ENCODE results near the gene MSMO1.

DNA sequence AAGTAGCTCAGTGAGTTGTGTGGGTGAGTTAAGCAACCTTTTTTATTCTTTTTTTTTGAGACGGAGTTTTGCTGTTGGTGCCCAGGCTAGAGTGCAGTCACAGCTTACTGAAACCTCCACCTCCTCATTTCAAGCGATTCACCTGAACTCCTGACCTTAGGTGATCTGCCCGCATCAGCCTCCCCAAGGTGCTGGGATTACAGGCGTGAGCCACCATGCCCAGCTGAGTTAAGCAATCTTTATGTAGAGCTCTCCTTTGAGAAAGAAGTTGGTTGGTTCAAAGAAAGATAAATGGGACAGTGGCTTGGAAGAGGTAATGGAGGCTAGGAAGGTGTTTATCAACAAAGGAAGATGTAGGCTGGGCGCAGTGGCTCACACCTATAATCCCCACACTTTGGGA is 3.2 kb downstream of the MSMO1 start:
- TF ChIP-seq SUZ12 (IDR thresholded peaks at IDR 0.05; ENCODE audit: extremely low read depth, insufficient read depth, insufficient read length), result no peak
- TF ChIP-seq YY1 (IDR thresholded peaks at IDR 0.05; ENCODE audit: insufficient read depth, insufficient read length), result no peak
- no peak for TF ChIP-seq ZNF274 (IDR thresholded peaks at IDR 0.05; ENCODE audit: low read depth, low read length)
